Thymus (tissue), 14 donors: ENCODE measurements around the gene TVP23C. TPM values are rescaled to one million over a fixed set of nuclear protein-coding genes. Genes with fewer than 3 reads are reported as not detected.
A peak's percentile ranks its signal among the peaks of the same experiment; 100 is the strongest.
"Not testable (repeated sequence)": the region's sequence is repeated elsewhere in the genome, so short reads cannot be mapped to it uniquely, and the experiment has no call there.

Experiments used
- DNase-seq, 9 donors: peaks; one replicate each; pipeline ENCODE4 v3.0.0-alpha.2; 2013; ENCODE audit warnings: low spot score in 9 of 9, low read depth in 6 of 9, missing footprints in 1 of 9
- H3K27ac ChIP-seq, 2 donors: one replicate each; pipeline ENCODE4 v1.5.1; 2013; ENCODE audit warnings: control low read depth in 1 of 2, low read depth in 1 of 2, low read length in 1 of 2, mild to moderate bottlenecking in 1 of 2, moderate library complexity in 1 of 2
- H3K27me3 ChIP-seq, 2 donors: one replicate each; pipeline ENCODE4 v1.5.1; 2013; ENCODE audit warnings: low read length in 1 of 2; ENCODE audit not compliant: control insufficient read depth in 2 of 2, insufficient read depth in 1 of 2
- H3K36me3 ChIP-seq, 2 donors: one replicate each; pipeline ENCODE4 v1.5.1; 2013; ENCODE audit warnings: low read length in 1 of 2, mild to moderate bottlenecking in 1 of 2, moderate library complexity in 1 of 2; ENCODE audit not compliant: control insufficient read depth in 2 of 2, insufficient read depth in 2 of 2
- H3K4me1 ChIP-seq, 2 donors: one replicate each; pipeline ENCODE4 v1.5.1; 2013; ENCODE audit warnings: low read length in 2 of 2; ENCODE audit not compliant: control insufficient read depth in 2 of 2, insufficient read depth in 2 of 2
- H3K4me3 ChIP-seq, 2 donors: one replicate each; pipeline ENCODE4 v1.5.1; 2013; ENCODE audit warnings: low read length in 2 of 2, control low read depth in 1 of 2, mild to moderate bottlenecking in 1 of 2
- H3K9me3 ChIP-seq, 2 donors: one replicate each; pipeline ENCODE4 v1.5.1; 2013; ENCODE audit warnings: low read length in 1 of 2, mild to moderate bottlenecking in 1 of 2; ENCODE audit not compliant: control insufficient read depth in 2 of 2, insufficient read depth in 1 of 2
- WGBS: extraction: QIAGEN DNeasy Blood & Tissue Kit; methylation state at CpG from one replicate; pipeline ENCODE4 v1.1.7; 2013; 5-methylcytosine and 5-hydroxymethylcytosine counted together
- long read RNA-seq, 10 donors: transcript quantifications; one replicate each; lab custom pipeline, GENCODE V29; 2026
- polyA plus RNA-seq: library from polyadenylated mRNA; stranded (reverse); fragments of 200-250 nt; gene quantifications from one replicate; pipeline ENCODE4 v1.2.3, GENCODE V29; 2013
- total RNA-seq: library from RNA; stranded (reverse); fragments of 120-200 nt; gene quantifications from one replicate; pipeline ENCODE4 v1.2.4, GENCODE V29; 2013
- donor health status: healthy.

Gene TVP23C
- 8.4 TPM for total RNA-seq
- polyA plus RNA-seq, result 5.9 TPM
- long read RNA-seq, donor 1, result 0 reads
- long read RNA-seq, donor 2, result 0 reads
- long read RNA-seq, donor 3, partial matches to known transcripts, result 0 of 1 reads
- long read RNA-seq, donor 3, other reads (novel, unspliced or antisense), result 0 of 1 reads
- long read RNA-seq, donor 4, partial matches to known transcripts, result 0 of 1 reads
- long read RNA-seq, donor 4, other reads (novel, unspliced or antisense), result 0 of 1 reads
- long read RNA-seq, donor 5, result 0 reads
- long read RNA-seq, donor 6, result 0 reads
- long read RNA-seq, donor 7, result 0 reads
- long read RNA-seq, donor 8, result 0 reads
- long read RNA-seq, donor 9, result 0 reads
- long read RNA-seq, donor 10, result 0 reads

DNA sequence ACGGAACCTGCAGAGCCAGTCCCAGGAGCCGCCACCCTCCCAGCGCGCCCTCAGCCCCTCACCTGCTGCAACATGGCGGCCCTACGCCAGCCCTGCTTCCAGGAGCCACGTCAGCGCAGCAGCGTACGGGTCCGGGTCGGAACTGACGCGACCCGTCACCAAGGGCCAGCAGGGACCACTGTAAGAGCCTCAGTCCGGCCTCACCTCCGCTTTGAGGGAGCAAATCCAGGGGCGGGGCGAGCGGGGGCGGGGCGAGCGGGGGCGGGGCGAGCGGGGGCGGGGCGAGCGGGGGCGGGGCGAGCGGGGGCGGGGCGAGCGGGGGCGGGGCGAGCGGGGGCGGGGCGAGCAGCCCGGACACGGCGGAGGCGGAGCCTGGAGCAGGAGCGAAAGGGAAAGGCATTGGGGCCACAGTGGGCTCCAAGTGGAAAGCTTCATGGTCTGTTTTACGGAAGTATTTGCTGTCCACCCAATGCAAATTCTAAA is at the start of gene TVP23C:
Gene TVP23C (minus strand): TSS at position 109 of the 483 bp plus-strand sequence. CDS start 35 bp downstream, at position 74.
- not testable (repeated sequence) for H3K27me3 ChIP-seq, H3K36me3 ChIP-seq, H3K9me3 ChIP-seq, H3K4me1 ChIP-seq
- Histone ChIP-seq H3K4me3 (peak within 1 kb of the TSS; percentile 62 to 65), H3K27ac (peak within 1 kb of the TSS; percentile 26 to 77)
- under 1% methylated on average over 42 of the region's 46 CpGs for WGBS
- DNase-seq, result peak in 8 of 9 donors; percentile 11 to 70 (median 32)

DNA sequence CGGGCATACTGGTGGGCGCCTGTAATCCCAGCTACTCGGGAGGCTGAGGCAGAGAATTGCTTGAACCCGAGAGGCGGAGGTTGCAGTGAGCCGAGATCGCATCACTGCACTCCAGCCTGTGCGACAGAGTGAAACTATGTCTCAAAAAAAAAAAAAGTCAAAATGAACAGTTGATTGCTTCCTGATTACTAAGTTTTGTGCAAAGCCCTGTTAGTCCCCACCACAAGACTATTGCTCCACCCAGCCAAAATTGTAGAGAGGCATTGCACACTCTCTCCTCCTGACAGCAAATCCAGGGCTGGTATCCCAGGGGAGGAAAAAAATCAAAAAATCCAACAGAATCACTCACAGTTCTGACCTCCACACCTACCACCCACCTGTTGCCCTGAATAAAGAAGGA is 29.7 kb upstream of the TVP23C start:
- H3K27me3 ChIP-seq, H3K9me3 ChIP-seq, H3K4me3 ChIP-seq, DNase-seq, H3K36me3 ChIP-seq, H3K4me1 ChIP-seq, H3K27ac ChIP-seq: not testable (repeated sequence)
- whole genome bisulfite sequencing, result 90% methylated on average over 8 of the region's 8 CpGs

DNA sequence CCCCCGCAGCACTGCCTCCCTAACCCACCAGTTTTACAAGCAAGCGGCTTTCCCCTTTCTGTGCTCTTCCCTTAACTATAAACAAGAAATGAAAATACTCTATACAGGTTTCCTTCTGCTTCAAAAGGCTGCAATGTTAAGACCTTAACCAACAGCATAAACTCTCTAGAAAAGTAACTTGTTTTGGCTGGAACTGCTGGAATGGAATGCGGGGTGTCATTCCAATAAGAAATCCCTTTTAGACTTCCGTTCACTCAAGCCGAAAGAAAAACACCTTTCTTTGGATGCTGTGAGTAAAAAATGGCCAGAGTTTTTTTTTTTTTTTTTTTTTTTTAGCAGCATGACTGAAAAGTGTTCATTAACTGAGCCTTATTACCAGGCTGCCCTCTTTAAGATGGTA is 28.7 kb upstream of the TVP23C start:
- WGBS, result 41% methylated on average over 5 of the region's 5 CpGs
- not testable (repeated sequence) for H3K36me3 ChIP-seq, H3K9me3 ChIP-seq, H3K27ac ChIP-seq, H3K4me3 ChIP-seq, H3K27me3 ChIP-seq, H3K4me1 ChIP-seq
- DNase-seq, result peak in 4 of 9 donors; percentile 4 to 34 (median 14)

DNA sequence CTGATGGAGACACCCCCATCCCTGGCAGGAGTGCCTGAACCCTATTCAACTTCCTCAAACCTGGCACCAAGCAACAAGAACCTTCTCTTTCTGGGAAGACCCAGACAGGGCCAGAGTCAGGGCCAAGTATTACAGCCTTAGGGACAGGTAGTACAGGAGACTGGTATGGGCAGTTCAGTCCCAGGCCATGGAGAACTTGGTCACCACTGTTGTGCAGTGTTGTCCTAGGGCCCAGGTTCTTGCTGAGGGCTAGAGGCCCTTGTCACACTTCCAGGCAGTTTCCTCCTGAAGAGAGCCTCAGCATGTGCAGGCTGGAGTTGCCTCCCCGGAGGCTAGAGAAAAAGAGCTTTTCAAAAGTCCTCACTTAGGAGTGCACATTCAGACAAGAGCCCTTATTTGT is 27.6 kb upstream of the TVP23C start:
- not testable (repeated sequence) for H3K27me3 ChIP-seq, H3K9me3 ChIP-seq, H3K27ac ChIP-seq, DNase-seq, H3K36me3 ChIP-seq, H3K4me1 ChIP-seq, H3K4me3 ChIP-seq
- WGBS, result 83% methylated on average over 1 of the region's 1 CpG

DNA sequence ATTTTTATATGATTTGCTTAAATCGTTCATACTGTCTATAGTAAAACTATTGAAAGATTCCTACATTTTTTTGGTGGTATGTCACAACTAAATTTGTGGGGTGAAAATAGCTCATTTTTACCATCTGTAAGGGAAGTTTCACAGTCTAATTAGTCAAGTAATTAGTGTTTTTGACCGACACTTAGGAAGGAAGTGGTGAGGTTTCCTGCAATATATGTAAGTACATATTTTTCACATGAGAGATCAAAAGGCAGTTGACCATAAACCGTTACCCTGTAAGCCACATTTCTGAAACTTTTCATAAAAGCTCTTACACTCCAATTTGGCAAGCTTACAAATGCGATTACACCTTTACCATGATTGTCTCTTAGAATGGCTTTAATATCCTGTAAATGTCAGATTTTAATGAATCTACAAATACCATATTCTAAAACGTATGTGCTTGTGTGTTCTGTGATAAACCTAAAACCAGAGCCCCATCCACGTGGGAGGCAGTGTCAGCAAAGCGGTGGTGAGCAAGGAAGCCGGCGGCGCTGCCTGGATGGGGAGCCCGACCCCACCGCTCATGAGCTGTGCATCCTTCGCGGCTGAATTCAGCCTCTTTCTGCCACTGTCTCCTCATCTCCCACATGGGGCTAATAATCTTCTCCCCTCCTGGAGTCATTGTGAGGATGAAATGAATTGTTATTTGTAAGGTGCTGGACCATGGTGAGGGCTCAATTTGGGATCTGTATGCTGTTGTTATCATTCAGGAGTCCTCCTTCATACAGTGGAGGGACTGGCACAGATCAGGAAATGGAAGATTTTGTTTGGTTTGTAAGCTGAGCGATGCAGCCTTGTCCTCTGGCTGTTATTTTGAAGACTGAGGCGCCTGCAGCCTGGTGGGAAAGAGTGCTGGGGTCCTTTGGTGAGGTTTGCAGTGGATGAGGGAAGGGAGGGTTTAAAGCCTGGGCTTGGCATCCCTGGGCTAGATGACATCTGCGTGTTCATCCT is 26.6 kb upstream of the TVP23C start:
- 8% methylated on average over 13 of the region's 17 CpGs for WGBS
- not testable (repeated sequence) for H3K27me3 ChIP-seq, H3K36me3 ChIP-seq, H3K4me3 ChIP-seq, H3K27ac ChIP-seq, H3K4me1 ChIP-seq, H3K9me3 ChIP-seq
- DNase-seq, result peak in 1 of 9 donors; percentile 18

DNA sequence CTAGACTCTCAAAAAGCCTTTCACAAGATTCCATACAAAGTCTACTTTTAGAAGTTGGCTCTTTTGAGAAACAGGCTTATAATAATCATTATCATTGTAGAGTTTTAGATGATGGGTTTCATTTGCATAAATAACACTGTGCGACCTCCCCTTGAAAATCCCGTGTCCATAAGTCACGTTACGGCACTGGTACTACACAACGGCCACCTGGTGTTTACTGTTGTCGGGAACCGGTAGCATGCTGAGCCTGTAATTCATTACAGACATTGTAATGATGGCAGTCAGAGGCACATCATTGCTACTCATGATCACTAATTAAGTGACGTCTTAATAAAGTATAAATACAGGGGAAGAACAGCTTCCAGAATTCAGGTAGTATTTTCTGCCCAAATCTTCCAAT is 24.7 kb upstream of the TVP23C start:
- WGBS, result 88% methylated on average over 8 of the region's 8 CpGs
- not testable (repeated sequence) for H3K27ac ChIP-seq, H3K4me1 ChIP-seq, H3K36me3 ChIP-seq, H3K4me3 ChIP-seq, H3K9me3 ChIP-seq, DNase-seq, H3K27me3 ChIP-seq

DNA sequence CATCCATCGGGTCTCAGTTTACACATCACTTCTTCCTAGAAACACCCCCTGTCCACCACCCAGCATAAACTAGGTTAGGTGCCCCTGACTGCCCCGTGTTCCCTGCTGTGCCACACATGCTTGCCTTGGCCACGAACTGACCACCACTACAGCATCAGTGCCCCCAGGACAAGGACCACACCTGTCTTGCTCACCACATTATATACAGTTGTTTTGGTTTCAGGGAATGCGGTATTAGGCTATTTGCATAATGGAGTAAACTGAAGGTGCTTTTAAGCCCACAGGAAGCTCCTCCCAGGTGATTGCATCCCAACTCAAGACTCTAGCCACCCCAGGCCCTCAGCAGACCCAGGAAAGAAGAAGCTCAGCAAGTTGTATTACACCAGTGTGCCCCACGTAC is 20.0 kb upstream of the TVP23C start:
- not testable (repeated sequence) for H3K4me1 ChIP-seq, H3K4me3 ChIP-seq, H3K27ac ChIP-seq, H3K36me3 ChIP-seq, DNase-seq, H3K27me3 ChIP-seq, H3K9me3 ChIP-seq
- 92% methylated on average over 3 of the region's 5 CpGs for WGBS

DNA sequence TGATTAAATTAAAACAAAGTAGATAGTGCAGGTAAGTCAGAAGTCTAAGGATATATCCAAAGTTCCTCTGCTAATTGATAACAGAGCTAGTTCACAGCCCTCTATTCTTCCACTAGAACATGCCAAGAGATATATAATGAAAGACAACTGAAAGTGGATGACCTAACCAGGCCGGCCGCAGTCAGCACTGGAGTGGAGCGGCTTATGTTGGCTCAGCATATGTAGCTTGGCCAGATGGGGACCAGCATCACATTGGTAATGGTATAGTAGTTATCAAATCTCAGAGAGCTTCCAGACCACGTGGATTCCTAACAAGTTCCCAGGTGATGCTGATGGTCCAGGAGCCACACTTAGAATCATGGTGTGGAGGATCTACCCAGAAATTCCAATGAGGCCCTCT is 18.2 kb upstream of the TVP23C start:
- not testable (repeated sequence) for H3K27ac ChIP-seq, H3K27me3 ChIP-seq, H3K36me3 ChIP-seq, H3K9me3 ChIP-seq, H3K4me3 ChIP-seq, H3K4me1 ChIP-seq, DNase-seq
- 93% methylated on average over 4 of the region's 4 CpGs for WGBS

DNA sequence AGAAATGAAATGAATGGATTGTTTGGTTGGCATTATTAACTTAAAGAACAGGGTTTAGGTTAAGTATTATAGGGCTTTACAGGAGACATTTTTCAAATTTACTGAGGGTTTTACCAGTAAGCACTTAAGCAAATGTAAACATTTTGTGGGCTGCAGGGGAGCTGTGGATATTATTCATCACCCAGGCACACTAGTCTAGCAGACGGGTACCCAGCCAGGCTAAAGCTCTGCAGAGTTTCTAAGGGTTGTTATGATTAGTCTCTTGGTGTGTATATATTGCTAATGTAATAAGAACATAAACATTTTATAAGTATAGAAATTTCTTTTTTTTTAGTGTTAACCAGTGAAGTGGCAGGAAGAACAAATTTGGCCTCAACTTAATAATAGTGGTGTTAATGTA is 13.6 kb upstream of the TVP23C start:
- not testable (repeated sequence) for H3K27ac ChIP-seq, H3K4me1 ChIP-seq, H3K4me3 ChIP-seq, H3K36me3 ChIP-seq, DNase-seq, H3K27me3 ChIP-seq, H3K9me3 ChIP-seq
- no CpG with 5 or more reads among the region's 1 CpG for WGBS
